Measurements from ENCODE around the gene TTC12. TPM values are rescaled to one million over a fixed set of nuclear protein-coding genes. Genes with fewer than 3 reads are reported as not detected.

The TTC12 gene
- total RNA-seq, 2 donors from 2014 or later: 12.8 to 14.4 TPM

GRCh38 chr11:113412675-113413074 lies 98.3 kb downstream of the TTC12 start:
- ATAC-seq (no peak), DNase-seq (no peak)
- intact Hi-C loops (cut with DNase I, micrococcal nuclease): no loop called here

- ATAC-seq (no peak), DNase-seq (no peak)
- intact Hi-C loops (cut with DNase I, micrococcal nuclease): no loop called here
Observed at GRCh38 chr11:113415343-113415742, 101.0 kb downstream of the TTC12 start.

Other genes with a start within 250 kb of the TTC12 start
- gene ANKK1, start 73.2 kb downstream of the TTC12 start, total RNA-seq: under 1 TPM; 0.15 to 0.67 TPM
- under 1 TPM; 0.31 to 0.36 TPM for gene DRD2, start 160.8 kb downstream of the TTC12 start, total RNA-seq